ENCODE results near the gene CEACAM18. TPM values are rescaled to one million over a fixed set of nuclear protein-coding genes. Genes with fewer than 3 reads are reported as not detected.

The CEACAM18 gene
- total and polyA plus RNA-seq, 2 of the 8 experiments (the other 6 are each of a cell fraction or from before 2014, with no cell fraction given): not detected

DNA sequence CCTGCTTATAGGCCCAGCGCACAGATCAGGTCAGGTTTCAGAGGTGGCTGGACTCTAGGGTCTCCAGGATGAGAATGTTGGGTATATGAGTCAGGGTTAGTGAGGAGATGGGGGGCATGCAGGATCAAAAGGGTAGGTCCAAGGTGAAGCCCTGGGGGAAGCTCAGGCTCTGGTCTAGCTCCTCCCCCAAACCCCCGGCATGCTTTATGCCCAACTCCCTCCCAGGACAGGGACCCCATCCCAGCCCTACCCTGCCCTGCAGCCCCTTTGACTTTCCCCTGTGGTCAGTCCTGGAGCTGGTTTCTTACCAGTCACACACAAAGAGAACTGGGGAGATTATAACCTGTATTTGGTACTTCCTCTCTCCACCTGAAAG is 9.8 kb upstream of the CEACAM18 start:
- Histone ChIP-seq H3K4me3 (ENCODE audit: extremely low read depth in 1 of 4, insufficient read depth in 2 of 4, low read depth in 3 of 4, low read length in 4 of 4) (no peak overlapping the region), H2BK15ac (ENCODE audit: low read length) (no peak overlapping the region), H3K9ac (replicated peaks in 1 of 4; ENCODE audit: extremely low read depth in 1 of 4, low read depth in 3 of 4, low read length in 3 of 4) (no peak overlapping the region), H3K4ac (replicated peaks; ENCODE audit: insufficient read length, low read depth, low read length) (no peak overlapping the region), H3K18ac (ENCODE audit: extremely low read depth, low read length) (no peak overlapping the region), H3K4me1 (replicated peaks in 1 of 4; ENCODE audit: control insufficient read depth in 3 of 4, insufficient read depth in 4 of 4, low read length in 3 of 4) (no peaks in the 10 kb centered on the region), H3K23ac (ENCODE audit: insufficient read length) (no peak overlapping the region), H2AK5ac (ENCODE audit: low read depth, low read length) (no peak overlapping the region), H3K9me3 (ENCODE audit: insufficient read depth in 2 of 2, low read depth in 1 of 2, low read length in 1 of 2) (peaks cover 0 to 18% of the 10 kb centered on the region in 2 experiments; a peak in 2 of 4 replicates), H3K79me2 (ENCODE audit: control insufficient read depth in 1 of 2, insufficient read depth in 2 of 2, low read length in 2 of 2) (no peaks in the 10 kb centered on the region), H3K4me2 (ENCODE audit: insufficient read depth in 1 of 2, low read depth in 2 of 2, low read length in 2 of 2) (no peak overlapping the region), H3K27me3 (replicated peaks in 1 of 4; ENCODE audit: control insufficient read depth in 3 of 4, extremely low read depth in 1 of 4, insufficient read depth in 3 of 4, low read length in 3 of 4) (no peaks in the 10 kb centered on the region; a peak in 1 of 7 replicates), H3K56ac (replicated peaks; ENCODE audit: insufficient read length, low read depth, low read length) (no peak overlapping the region), H4K5ac (ENCODE audit: insufficient read length, low read depth, low read length) (no peak overlapping the region), H3K79me1 (ENCODE audit: low read depth, low read length) (no peaks in the 10 kb centered on the region), H2BK120ac (replicated peaks; ENCODE audit: low read depth, low read length) (no peak overlapping the region), H2BK12ac (ENCODE audit: low read depth, low read length) (no peak overlapping the region), H3K27ac (ENCODE audit: low read depth, low read length) (no peak overlapping the region), H3K36me3 (ENCODE audit: control insufficient read depth in 2 of 4, insufficient read depth in 4 of 4, low read length in 3 of 4) (no peaks in the 10 kb centered on the region), H2BK20ac (ENCODE audit: low read length) (no peak overlapping the region), H4K91ac (replicated peaks; ENCODE audit: insufficient read length, low read length) (no peak overlapping the region), H2AFZ (ENCODE audit: low read length) (no peak overlapping the region), H2BK5ac (ENCODE audit: low read depth, low read length) (no peak overlapping the region), H4K20me1 (replicated peaks in 1 of 2; ENCODE audit: control insufficient read depth in 1 of 2, insufficient read depth in 2 of 2, low read length in 2 of 2) (no peaks in the 10 kb centered on the region), H4K8ac (ENCODE audit: extremely low read depth, insufficient read depth, low read length) (no peak overlapping the region), H3K14ac (ENCODE audit: insufficient read length) (no peak overlapping the region), H3K23me2 (ENCODE audit: low read depth, low read length) (no peaks in the 10 kb centered on the region)
- POLR2A ChIA-PET (ENCODE audit: partially characterized antibody): no interaction called here
- FAIRE-seq: no peak
- 88% methylated on average over 2 of the region's 2 CpGs; no CpG with 5 or more reads in 1 of the 2 experiments for WGBS, 2 experiments (ENCODE audit: extremely low coverage in 1 of 2, insufficient coverage in 1 of 2, insufficient read length in 1 of 2, insufficient replicate concordance in 2 of 2, low coverage in 1 of 2, low lambda C conversion rate in 2 of 2, missing lambda C conversion rate in 1 of 2)
- no peak for DNase-seq (ENCODE audit: low read depth in 1 of 2, low spot score in 2 of 2)
- CTCF ChIA-PET (ENCODE audit: partially characterized antibody): interaction anchor here (0.8 to 2.3 kb wide), 6 partner anchors 30 to 193 kb away, joined by 3 to 6 read pairs (median 3); no protein-coding TSS in a partner anchor
- TF ChIP-seq BCL11A (IDR thresholded peaks at IDR 0.05; ENCODE audit: low read depth in 2 of 2, low read length in 2 of 2) (no peak), KDM5A (IDR thresholded peaks at IDR 0.05; ENCODE audit: low read length) (no peak), SIN3A (conservative IDR thresholded peaks at IDR 0.05 in 1 of 2, IDR thresholded peaks at IDR 0.05 in 1 of 2; ENCODE audit: low read depth in 1 of 2, low read length in 2 of 2) (no peak), SIRT6 (IDR thresholded peaks at IDR 0.05; ENCODE audit: low read length) (no peak), TEAD4 (IDR thresholded peaks at IDR 0.05; ENCODE audit: low read depth, low read length) (no peak), SP1 (IDR thresholded peaks at IDR 0.05; ENCODE audit: low read depth, low read length) (no peak)

All from H1 (cell line).